ENCODE results near the gene OSBPL3. TPM values are rescaled to one million over a fixed set of nuclear protein-coding genes. Genes with fewer than 3 reads are reported as not detected.

The OSBPL3 gene
- total and polyA plus RNA-seq, 7 donors, result 0.60 to 6.3 (median 1.8) TPM

GRCh38 chr7:24786941-24787340 lies 193.0 kb downstream of the OSBPL3 start:
- 71 to 83% methylated on average over 5 of the region's 5 CpGs for WGBS, 2 donors
- no peaks in the 10 kb centered on the region for H3K4me1 ChIP-seq
- H3K36me3 ChIP-seq, result no peaks in the 10 kb centered on the region
- H3K27me3 ChIP-seq, result no peaks in the 10 kb centered on the region
- no peak overlapping the region for H3K4me3 ChIP-seq
- DNase-seq, result no peak
- no peak for TF ChIP-seq POLR2A (IDR thresholded peaks at IDR 0.05)
- no peak for TF ChIP-seq POLR2AphosphoS5 (IDR thresholded peaks at IDR 0.05)
- no peak for TF ChIP-seq CTCF (IDR thresholded peaks at IDR 0.05)
- TF ChIP-seq EP300 (IDR thresholded peaks at IDR 0.05), result no peak
- H3K27ac ChIP-seq, result no peak overlapping the region
- H3K9me3 ChIP-seq, result no peaks in the 10 kb centered on the region
- intact Hi-C loops (cut with DNase I), result no loop called here

- intact Hi-C loops (cut with DNase I), result no loop called here
- DNase-seq, result no peak
- no peak overlapping the region for H3K27ac ChIP-seq
- H3K4me3 ChIP-seq, result no peak overlapping the region
- no peaks in the 10 kb centered on the region for H3K27me3 ChIP-seq
- 89 to 92% methylated on average over 4 of the region's 4 CpGs for WGBS, 2 donors
- H3K36me3 ChIP-seq, result no peaks in the 10 kb centered on the region
- H3K9me3 ChIP-seq, result no peaks in the 10 kb centered on the region
- TF ChIP-seq POLR2AphosphoS5 (IDR thresholded peaks at IDR 0.05) (no peak), POLR2A (IDR thresholded peaks at IDR 0.05) (no peak), CTCF (IDR thresholded peaks at IDR 0.05) (no peak), EP300 (IDR thresholded peaks at IDR 0.05) (no peak)
- H3K4me1 ChIP-seq, result no peaks in the 10 kb centered on the region
These were observed 193.7 kb downstream of the OSBPL3 start for GRCh38 chr7:24786306-24786705.

GRCh38 chr7:24784277-24784676 lies 195.7 kb downstream of the OSBPL3 start:
- no peak overlapping the region for H3K4me3 ChIP-seq
- intact Hi-C loops (cut with DNase I), result no loop called here
- H3K4me1 ChIP-seq, result no peaks in the 10 kb centered on the region
- DNase-seq, result no peak
- H3K9me3 ChIP-seq, result no peaks in the 10 kb centered on the region
- TF ChIP-seq EP300 (IDR thresholded peaks at IDR 0.05) (no peak), CTCF (IDR thresholded peaks at IDR 0.05) (no peak), POLR2A (IDR thresholded peaks at IDR 0.05) (no peak), POLR2AphosphoS5 (IDR thresholded peaks at IDR 0.05) (no peak)
- no peak overlapping the region for H3K27ac ChIP-seq
- 84 to 93% methylated on average over 5 of the region's 5 CpGs for WGBS, 2 donors
- H3K36me3 ChIP-seq, result no peaks in the 10 kb centered on the region
- H3K27me3 ChIP-seq, result no peaks in the 10 kb centered on the region

GRCh38 chr7:24783698-24784097 lies 196.3 kb downstream of the OSBPL3 start:
- no peaks in the 10 kb centered on the region for H3K27me3 ChIP-seq
- DNase-seq, result no peak
- intact Hi-C loops (cut with DNase I), result no loop called here
- H3K4me1 ChIP-seq, result no peaks in the 10 kb centered on the region
- no peak overlapping the region for H3K4me3 ChIP-seq
- no peaks in the 10 kb centered on the region for H3K9me3 ChIP-seq
- H3K36me3 ChIP-seq, result no peaks in the 10 kb centered on the region
- WGBS, 2 donors, result 91% methylated on average over 2 of the region's 2 CpGs
- TF ChIP-seq CTCF (IDR thresholded peaks at IDR 0.05), result no peak
- TF ChIP-seq POLR2AphosphoS5 (IDR thresholded peaks at IDR 0.05), result no peak
- H3K27ac ChIP-seq, result no peak overlapping the region

- Histone ChIP-seq H3K4me1 (no peaks in the 10 kb centered on the region), H3K27me3 (no peaks in the 10 kb centered on the region), H3K36me3 (no peaks in the 10 kb centered on the region), H3K27ac (no peak overlapping the region), H3K9me3 (no peaks in the 10 kb centered on the region), H3K4me3 (no peak overlapping the region)
- 74 to 90% methylated on average over 4 of the region's 4 CpGs for WGBS, 2 donors
- intact Hi-C loops (cut with DNase I), result no loop called here
- TF ChIP-seq POLR2A (IDR thresholded peaks at IDR 0.05), result no peak
- TF ChIP-seq EP300 (IDR thresholded peaks at IDR 0.05), result no peak
- TF ChIP-seq POLR2AphosphoS5 (IDR thresholded peaks at IDR 0.05), result no peak
- no peak for TF ChIP-seq CTCF (IDR thresholded peaks at IDR 0.05)
- DNase-seq, result no peak
These were observed 198.9 kb downstream of the OSBPL3 start for GRCh38 chr7:24781106-24781505.

Data from sigmoid colon (tissue), 7 donors.